SK-N-SH (cell line): ENCODE results near the gene FGD4.

Experiments used
- CTCF ChIP-seq: fragments of 200-600 bp; sonication (generic); IDR thresholded peaks from 2 replicates; pipeline ENCODE4 v1.6.1; 2017; ENCODE audit warnings: antibody characterized with exemption, mild to moderate bottlenecking, moderate library complexity
- GABPA ChIP-seq: IDR thresholded peaks from 2 replicates; pipeline ENCODE4 v1.4.0; 2012; ENCODE audit warnings: low read depth, mild to moderate bottlenecking
- IRF3 ChIP-seq: fragments of 150-350 bp; IDR thresholded peaks from 2 replicates; pipeline ENCODE4 v1.6.1; 2016; ENCODE audit warnings: mild to moderate bottlenecking, low read depth, low read length
- MEF2A ChIP-seq: IDR thresholded peaks from 2 replicates; pipeline ENCODE4 v1.4.0; 2012; ENCODE audit warnings: low read depth, borderline replicate concordance
- POLR2AphosphoS5 ChIP-seq: IDR thresholded peaks from 2 replicates; pipeline ENCODE4 v1.6.1; 2012; ENCODE audit warnings: low read depth, low read length
- RAD21 ChIP-seq: IDR thresholded peaks from 2 replicates; pipeline ENCODE4 v1.6.1; 2012; ENCODE audit warnings: mild to moderate bottlenecking, low read length
- RXRA ChIP-seq: IDR thresholded peaks from 2 replicates; pipeline ENCODE4 v1.4.0; 2012; ENCODE audit warnings: low read depth, mild to moderate bottlenecking, borderline replicate concordance
- TAF1 ChIP-seq: IDR thresholded peaks from 2 replicates; pipeline ENCODE4 v1.6.1; 2012; ENCODE audit warnings: low read depth, mild to moderate bottlenecking, low read length, moderate library complexity, borderline replicate concordance
- USF2 ChIP-seq: fragments of 150-350 bp; IDR thresholded peaks from 2 replicates; pipeline ENCODE4 v1.6.1; 2017; ENCODE audit warnings: antibody characterized with exemption, low read length, low read depth, borderline replicate concordance
- ZBTB33 ChIP-seq: IDR thresholded peaks from 2 replicates; pipeline ENCODE4 v1.4.0; 2012; ENCODE audit warnings: low read depth, borderline replicate concordance

- TF ChIP-seq ZBTB33 (no peak), CTCF (no peak), RXRA (no peak), GABPA (no peak), RAD21 (no peak), IRF3 (no peak), POLR2AphosphoS5 (no peak), USF2 (no peak), TAF1 (no peak), MEF2A (no peak)
Observed at GRCh38 chr12:32470936-32471470, 71.6 kb downstream of the FGD4 start.
